Renal cortical epithelial cell (primary cell): ENCODE data around the gene ATP6V1B1. TPM values are rescaled to one million over a fixed set of nuclear protein-coding genes. Genes with fewer than 3 reads are reported as not detected.
"Not testable (repeated sequence)": the region's sequence is repeated elsewhere in the genome, so short reads cannot be mapped to it uniquely, and the experiment has no call there.

Experiments used
- DNase-seq: peaks from one replicate; pipeline ENCODE4 v3.0.0-alpha.2; 2011; ENCODE audit warnings: low read depth
- total RNA-seq: library from RNA; depleted of rRNA; stranded (reverse); fragments of >200 nt; gene quantifications from 2 replicates; pipeline ENCODE4 v1.2.3, GENCODE V29; 2014

Gene ATP6V1B1
- total RNA-seq, 1 donor from 2014 or later, result 0.89 TPM

GRCh38 chr2:70988726-70989648, 53.3 kb downstream of the ATP6V1B1 start:
- no peak for DNase-seq

- DNase-seq, result no peak
Observed at GRCh38 chr2:70990216-70990615, 54.5 kb downstream of the ATP6V1B1 start.

- DNase-seq, result no peak
Observed at GRCh38 chr2:70991142-70991541, 55.4 kb downstream of the ATP6V1B1 start.

- no peak for DNase-seq
Observed at GRCh38 chr2:70991742-70992141, 56.0 kb downstream of the ATP6V1B1 start.

GRCh38 chr2:70992945-70993853, 57.5 kb downstream of the ATP6V1B1 start:
- DNase-seq, result no peak

- DNase-seq, result no peak
Observed at GRCh38 chr2:70994009-70994698, 58.5 kb downstream of the ATP6V1B1 start.

- DNase-seq, result peak; percentile 47
Observed at GRCh38 chr2:70994699-70995425, 59.2 kb downstream of the ATP6V1B1 start, which contains the start of gene TEX261. Gene TEX261, minus strand, starts transcription at chr2:70994873. Its CDS starts 116 bp downstream, at chr2:70994757.

GRCh38 chr2:70995426-70995729, 59.7 kb downstream of the ATP6V1B1 start:
- peak; percentile 52 for DNase-seq

- DNase-seq, result not testable (repeated sequence)
Observed at GRCh38 chr2:70998885-70999284, 63.2 kb downstream of the ATP6V1B1 start.

GRCh38 chr2:70999362-70999761, 63.7 kb downstream of the ATP6V1B1 start:
- no peak for DNase-seq

- not testable (repeated sequence) for DNase-seq
Observed at GRCh38 chr2:70999931-71000330, 64.2 kb downstream of the ATP6V1B1 start.

GRCh38 chr2:71000780-71001591, 65.3 kb downstream of the ATP6V1B1 start:
- peak; percentile 35 for DNase-seq

- DNase-seq, result no peak
Observed at GRCh38 chr2:71001592-71001927, 65.9 kb downstream of the ATP6V1B1 start.

GRCh38 chr2:71001981-71002570, 66.4 kb downstream of the ATP6V1B1 start:
- DNase-seq, result no peak

GRCh38 chr2:71003396-71003795, 67.7 kb downstream of the ATP6V1B1 start:
- DNase-seq, result no peak

- no peak for DNase-seq
Observed at GRCh38 chr2:71003966-71004755, 68.5 kb downstream of the ATP6V1B1 start.

- DNase-seq, result no peak
Observed at GRCh38 chr2:71004857-71005256, 69.2 kb downstream of the ATP6V1B1 start.

- DNase-seq, result no peak
Observed at GRCh38 chr2:71005271-71006202, 69.8 kb downstream of the ATP6V1B1 start.
